HG02970 (cell line): ENCODE results near the gene BPIFB2.
"Not testable (repeated sequence)": the region's sequence is repeated elsewhere in the genome, so short reads cannot be mapped to it uniquely, and the experiment has no call there.

ENCODE experiments used
- ATAC-seq: cut with Tn5 transposase; IDR thresholded peaks from one replicate; pipeline ENCODE4 v1.9.1; 2021; ENCODE audit warnings: mild to moderate bottlenecking, moderate library complexity, moderate number of reproducible peaks; ENCODE audit not compliant: unreplicated experiment, low FRiP score

Gene BPIFB2

GRCh38 chr20:33031531-33031930, 24.0 kb downstream of the BPIFB2 start, which contains the start of gene BPIFB6:
Gene BPIFB6, plus strand, starts transcription at chr20:33031648. Its CDS starts 0 bp downstream, at chr20:33031648.
- no peak for ATAC-seq

DNA sequence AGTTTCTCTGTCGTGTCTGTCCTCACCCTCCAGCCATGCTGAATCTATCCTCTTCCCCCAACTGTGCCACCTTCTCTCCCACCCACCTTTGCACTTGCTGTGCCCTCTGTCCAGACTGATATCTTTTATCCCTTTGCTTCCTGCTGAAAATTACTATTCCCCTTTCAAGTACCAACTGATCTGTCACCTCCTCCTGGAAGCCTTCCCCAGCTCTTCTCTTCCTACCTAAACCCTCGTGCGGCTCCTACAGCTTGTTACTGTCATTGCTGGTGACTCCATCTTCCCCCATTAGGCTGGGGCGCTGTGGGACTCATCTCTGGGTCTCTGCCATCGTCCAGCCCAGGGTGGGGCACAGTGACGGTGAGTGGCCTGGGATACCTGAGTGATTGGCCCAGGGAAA, 25.1 kb downstream of the BPIFB2 start:
- no peak for ATAC-seq

DNA sequence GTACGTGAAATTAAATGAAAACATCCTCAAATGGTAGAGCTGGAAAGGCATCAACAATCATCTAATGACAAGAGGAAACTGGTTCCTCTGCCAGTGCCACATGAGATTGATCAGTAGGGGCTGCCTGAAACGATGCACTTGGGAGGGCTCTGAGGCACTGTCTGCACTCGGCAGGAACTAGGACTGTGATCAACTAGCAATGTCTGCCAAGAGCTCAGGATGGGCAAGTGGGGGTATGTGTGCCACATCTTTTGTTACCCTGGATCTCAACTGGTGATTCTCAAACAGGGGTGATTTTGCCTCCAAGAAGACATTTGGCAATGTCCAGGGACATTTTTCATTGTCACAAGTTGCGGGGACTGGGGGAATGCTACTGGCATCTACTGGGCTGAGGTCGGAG, 25.9 kb downstream of the BPIFB2 start:
- ATAC-seq, result no peak

GRCh38 chr20:33034115-33034514, 26.6 kb downstream of the BPIFB2 start:
- ATAC-seq, result no peak

DNA sequence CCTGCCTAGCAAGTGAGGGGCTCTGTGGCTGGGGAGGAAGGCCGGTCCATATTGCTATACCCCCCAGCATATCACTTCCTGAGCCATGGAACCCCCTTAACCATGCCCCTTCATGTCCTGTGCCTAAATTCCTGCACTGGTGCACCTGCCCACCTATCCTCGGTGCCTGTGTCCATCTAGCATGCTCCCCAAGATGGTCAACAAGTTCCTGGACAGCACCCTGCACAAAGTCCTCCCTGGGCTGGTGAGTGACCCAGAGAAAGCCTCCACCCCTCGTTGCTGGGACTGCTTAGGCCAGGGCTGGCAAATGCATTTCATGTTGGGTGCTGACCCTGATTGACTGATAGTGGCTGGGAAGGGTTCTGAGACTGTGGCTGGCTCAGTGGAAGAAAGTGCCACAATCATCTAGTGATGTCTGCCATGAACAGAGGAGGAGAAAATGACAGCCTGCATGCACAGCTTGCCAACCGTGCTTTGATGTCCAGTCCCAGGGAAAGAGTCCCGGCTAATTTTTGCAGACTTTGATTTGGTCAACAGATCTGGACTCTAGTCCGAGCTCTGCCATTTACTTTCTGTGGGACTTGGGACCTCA, 27.5 kb downstream of the BPIFB2 start:
- ATAC-seq, result no peak

GRCh38 chr20:33037456-33037855, 30.0 kb downstream of the BPIFB2 start:
- ATAC-seq, result no peak

DNA sequence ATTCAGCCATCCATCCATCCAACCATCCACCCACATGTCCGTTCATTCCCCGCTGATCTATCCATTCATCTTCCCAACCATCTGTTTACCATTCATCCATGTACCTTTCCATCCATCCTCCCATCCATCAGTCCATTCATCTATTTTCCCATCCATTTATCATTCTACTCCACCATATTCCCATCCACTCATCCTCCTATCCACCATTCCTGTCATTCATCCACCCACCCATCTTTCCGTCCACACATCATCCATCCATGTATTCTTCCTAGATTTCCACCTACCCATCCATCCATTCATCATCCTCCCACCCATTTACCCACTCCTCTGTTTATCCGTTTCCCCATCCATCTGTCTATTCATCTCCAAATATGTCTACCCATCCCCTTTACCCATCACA, 30.7 kb downstream of the BPIFB2 start:
- no peak for ATAC-seq

DNA sequence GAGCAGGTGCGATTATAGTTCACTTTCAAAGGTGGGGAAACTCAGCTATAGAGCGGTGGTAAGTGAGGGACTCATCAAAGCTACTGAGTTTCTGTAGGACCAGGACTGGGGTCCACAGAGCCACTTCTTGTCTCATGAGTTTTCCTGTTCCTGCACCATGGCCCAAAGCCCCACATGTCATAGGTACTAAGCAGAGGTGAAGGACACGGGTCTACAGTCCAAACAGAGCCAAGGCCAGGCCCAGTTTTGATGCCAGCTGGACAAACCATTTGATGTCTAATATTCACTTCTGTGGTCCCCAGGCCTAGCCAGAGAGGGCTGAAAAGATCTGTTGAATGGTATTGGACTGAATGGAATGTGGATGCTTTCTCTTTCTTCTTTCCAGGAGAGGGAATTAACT, 34.9 kb downstream of the BPIFB2 start:
- ATAC-seq, result no peak

- ATAC-seq, result no peak
Measured at GRCh38 chr20:33042983-33043730, 35.7 kb downstream of the BPIFB2 start.

DNA sequence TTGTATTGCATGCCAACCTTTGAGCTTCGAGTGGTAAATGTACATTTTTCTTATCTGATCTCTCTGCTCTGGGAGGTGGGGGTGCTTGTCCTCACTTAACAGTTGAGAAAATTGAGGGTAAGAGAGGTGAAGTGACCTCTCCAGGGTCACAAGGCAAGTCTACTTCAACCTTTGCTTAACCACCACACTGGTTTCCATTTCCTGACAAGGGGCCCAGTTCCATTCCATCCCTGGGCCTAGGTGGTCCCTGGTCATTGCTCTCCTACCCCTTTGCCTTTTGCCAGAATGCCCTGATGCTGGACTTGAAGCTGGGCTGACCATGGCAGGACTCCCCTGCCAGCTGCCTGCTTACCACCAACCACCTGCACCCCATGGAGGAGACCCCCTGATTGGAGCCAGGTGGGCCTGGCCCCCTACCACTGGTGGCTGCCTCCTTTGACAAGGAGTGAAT, 36.3 kb downstream of the BPIFB2 start:
- ATAC-seq, result no peak

DNA sequence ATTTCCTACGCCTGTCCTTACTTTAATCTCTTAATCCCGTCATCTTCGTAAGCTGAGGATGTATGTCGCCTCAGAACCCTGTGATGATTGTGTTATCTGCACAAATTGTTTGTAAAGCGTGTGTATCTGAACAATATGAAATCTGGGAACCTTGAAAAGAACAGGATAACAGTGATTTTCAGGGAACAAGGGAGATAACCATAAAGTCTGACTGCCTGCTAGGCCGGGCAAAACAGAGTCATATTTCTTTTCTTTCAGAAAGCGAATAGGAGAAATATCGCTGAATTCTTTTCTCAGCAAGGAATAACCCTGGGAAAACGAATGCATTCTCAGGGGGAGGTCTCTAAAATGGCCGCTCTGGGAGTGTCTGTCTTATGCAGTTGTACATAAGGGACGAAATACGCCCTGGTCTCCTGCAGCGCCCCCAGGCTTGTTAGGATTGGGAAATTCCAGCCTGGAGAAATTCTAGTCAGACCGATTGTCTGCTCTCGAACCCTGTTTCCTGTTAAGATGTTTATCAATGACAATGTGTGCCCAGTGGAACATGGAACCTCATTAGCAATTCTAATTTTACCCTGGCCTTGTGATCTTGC, 37.7 kb downstream of the BPIFB2 start:
- not testable (repeated sequence) for ATAC-seq

DNA sequence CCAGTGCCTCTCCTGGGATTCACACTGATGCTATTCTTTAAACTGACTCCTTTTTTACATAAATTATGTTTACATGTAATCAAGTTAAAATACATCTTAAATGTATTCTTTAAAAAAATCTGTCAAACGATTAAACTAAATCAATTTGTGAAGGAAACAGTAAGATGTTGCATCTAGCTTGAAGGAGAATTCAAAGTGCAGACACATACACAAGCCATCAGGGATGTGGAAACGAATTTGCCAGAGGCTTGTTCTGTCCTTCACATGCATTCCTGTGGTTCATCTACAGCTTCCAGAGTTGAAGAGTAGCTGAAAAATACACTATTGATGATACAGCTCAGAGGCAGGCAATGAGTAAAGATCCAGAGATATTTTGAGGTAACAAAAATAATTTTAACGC, 38.9 kb downstream of the BPIFB2 start:
- no peak for ATAC-seq

DNA sequence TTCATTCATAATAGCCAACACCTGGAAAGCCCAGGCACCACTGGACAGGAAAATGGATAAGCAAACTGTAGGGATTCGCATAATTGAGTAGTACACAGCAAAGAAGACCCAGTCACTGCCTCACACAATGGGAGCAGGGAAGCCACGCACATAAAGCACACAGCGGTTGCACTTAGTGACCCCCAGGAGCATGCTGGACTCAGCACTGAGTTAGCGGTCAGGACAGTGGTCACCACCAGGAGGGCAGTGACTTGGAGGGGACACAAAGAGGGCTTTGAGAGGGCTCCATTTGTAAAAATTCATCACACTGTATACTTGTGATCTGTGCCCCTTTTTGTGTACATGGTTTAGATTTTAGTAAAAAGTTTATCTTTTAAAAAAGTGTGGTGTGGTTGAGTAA, 43.8 kb downstream of the BPIFB2 start:
- no peak for ATAC-seq

DNA sequence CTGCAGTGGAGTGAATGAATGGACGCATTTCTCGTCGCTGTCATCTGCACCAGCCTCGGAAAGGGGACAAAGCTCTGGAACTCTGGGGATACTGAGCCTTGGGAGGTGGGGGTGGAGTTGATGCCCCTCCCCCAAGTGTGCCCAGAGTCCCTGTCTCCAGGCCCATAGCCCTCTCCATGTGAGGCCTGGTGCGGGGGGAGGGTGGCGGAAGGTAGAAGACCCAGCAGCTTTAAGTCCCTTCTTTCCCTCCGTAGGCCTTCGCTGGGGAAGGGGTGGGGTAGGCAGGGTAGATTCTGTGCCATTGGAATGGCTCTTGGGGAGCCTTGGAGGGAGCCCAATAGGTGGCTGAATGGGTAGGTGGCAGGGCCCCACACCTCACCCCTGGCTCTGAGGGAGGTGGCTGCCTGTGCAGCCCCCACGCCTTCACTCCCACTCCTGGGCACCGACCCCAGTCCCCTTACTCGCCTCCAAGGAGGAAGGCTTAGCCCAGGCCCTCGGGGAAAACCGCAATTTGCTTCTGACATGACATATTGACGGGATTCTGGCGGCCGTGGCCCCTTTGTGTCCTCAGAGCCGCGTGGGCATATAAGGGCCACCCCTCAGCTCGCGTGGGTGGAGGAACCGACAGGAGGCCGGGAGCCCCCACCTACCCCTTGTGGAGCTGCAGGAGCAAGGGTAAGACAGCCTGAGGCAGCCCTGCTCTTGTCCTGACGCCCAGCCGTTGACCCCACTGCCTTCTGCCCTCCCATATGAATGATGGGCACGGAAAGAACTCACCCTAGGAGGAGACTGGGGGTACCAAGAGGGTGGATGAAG, 46.0 kb downstream of the BPIFB2 start, which contains the start of gene BPIFB3:
Gene BPIFB3, plus strand, starts transcription at position 613 of the 816 bp plus-strand sequence. CDS start 1,533 bp downstream, outside the sequence.
- no peak for ATAC-seq

- ATAC-seq, result no peak
Measured at GRCh38 chr20:33054381-33054780, 46.9 kb downstream of the BPIFB2 start.

DNA sequence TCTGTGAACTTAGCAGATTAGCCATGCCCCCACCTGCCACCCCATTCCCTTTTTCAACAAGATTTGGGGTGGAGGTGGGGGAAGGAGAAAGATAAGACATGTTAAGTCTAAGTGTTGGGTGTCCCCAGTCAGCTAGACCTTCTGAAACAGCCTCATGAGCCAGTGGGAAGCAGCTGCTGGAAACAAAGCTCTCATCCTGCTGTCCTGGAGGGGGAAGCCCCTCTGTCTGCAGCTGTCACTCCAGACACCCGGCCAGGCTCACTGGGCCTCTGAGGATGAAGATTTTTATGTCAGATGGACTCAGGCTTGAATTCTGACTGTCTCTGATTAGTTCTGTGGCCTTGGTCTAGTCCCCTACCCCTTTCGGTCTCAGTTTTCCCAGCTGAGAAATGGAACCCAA, 47.3 kb downstream of the BPIFB2 start:
- ATAC-seq, result no peak

DNA sequence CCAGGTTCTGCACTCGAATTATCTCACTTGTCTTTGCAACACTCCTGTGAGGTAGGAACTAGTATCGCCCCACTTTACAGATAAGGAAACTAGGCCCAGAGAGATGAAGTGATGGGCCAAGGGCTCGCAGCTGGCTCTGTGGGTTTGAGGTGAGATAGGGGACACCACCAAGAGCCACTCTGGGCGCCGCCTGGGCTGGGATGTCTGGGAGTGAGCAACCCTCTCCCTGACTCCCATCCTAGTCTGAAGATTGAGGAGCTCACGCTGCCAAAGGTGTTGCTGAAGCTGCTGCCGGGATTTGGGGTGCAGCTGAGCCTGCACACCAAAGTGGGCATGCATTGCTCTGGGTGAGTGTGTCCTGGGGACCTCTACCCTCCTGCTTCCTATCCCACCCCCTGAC, 51.6 kb downstream of the BPIFB2 start:
- no peak for ATAC-seq

DNA sequence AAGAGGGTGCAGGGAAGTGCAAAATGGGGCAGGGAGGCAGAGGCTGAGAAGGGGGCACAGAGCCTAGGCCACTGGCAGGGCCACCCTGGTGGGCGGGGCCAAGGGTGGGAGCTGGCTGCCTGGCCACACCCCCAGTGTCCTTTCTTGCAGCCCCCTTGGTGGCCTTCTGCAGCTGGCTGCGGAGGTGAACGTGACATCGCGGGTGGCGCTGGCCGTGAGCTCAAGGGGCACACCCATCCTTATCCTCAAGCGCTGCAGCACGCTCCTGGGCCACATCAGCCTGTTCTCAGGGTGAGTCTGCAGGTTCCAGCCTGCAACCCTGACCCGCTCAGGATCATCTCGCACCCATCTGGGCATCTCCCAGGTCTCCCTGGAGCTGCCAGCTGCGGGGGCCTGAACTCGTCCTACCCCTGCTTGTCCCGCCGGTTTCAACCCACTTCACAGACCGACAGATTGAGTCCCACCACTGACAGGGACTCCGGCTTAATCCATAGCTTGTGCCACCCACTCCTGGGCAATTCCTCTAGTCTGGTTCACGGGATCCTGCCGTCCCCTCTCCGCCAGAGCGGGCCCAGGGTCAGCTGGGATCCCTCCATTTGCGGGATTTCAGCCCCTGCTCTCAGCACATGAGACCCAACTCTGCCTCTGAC, 52.4 kb downstream of the BPIFB2 start:
- ATAC-seq, result no peak

- ATAC-seq, result no peak
Measured at GRCh38 chr20:33061658-33062028, 54.1 kb downstream of the BPIFB2 start.

- no peak for ATAC-seq
Measured at GRCh38 chr20:33062105-33062824, 54.8 kb downstream of the BPIFB2 start.
